Pancreas (tissue), 10 donors: ENCODE results near the gene ARMC6. TPM values are rescaled to one million over a fixed set of nuclear protein-coding genes. Genes with fewer than 3 reads are reported as not detected.

Experiments used
- ATAC-seq, 4 donors: fragments of 200-7000 bp; cut with Tn5 transposase; one replicate each; pipeline versions ENCODE4 v1.8.0 to v1.9.1; 2020; ENCODE audit warnings: mild to moderate bottlenecking in 4 of 4, moderate library complexity in 4 of 4
- DNase-seq, 6 donors: peaks; one replicate each; pipeline ENCODE4 v3.0.0-alpha.2; 2020
- FAIRE-seq: peaks from 2 replicates; lab custom pipeline; 2012; peaks lifted over from hg19 to GRCh38; lab: Jason Lieb, UNC
- H3K27ac ChIP-seq, 4 donors: fragments of 200-600 bp; sonication (generic); 1 replicate in 3 of 4; 2 replicates in 1 of 4; pipeline versions ENCODE4 v1.5.0 to v1.8.0; 2020
- H3K27me3 ChIP-seq, 4 donors: fragments of 200-600 bp; one replicate each; pipeline ENCODE4 v1.8.0; 2021
- H3K36me3 ChIP-seq, 3 donors: fragments of 200-600 bp; sonication (generic) in 1 of 3; one replicate each; pipeline versions ENCODE4 v1.5.0 to v1.8.0; 2020 to 2021
- H3K4me1 ChIP-seq, 3 donors: fragments of 200-600 bp; one replicate each; pipeline ENCODE4 v1.8.0; 2021
- H3K4me3 ChIP-seq, 4 donors: fragments of 200-600 bp; sonication (generic) in 2 of 4; one replicate each; pipeline versions ENCODE4 v1.5.0 to v1.8.0; 2020 to 2021
- H3K9me3 ChIP-seq, 4 donors: fragments of 200-600 bp; one replicate each; pipeline ENCODE4 v1.8.0; 2021
- WGBS, 2 donors: extraction: QIAGEN DNeasy Blood & Tissue Kit; methylation state at CpG; one replicate each; pipeline ENCODE4 v1.1.7; 2013; 5-methylcytosine and 5-hydroxymethylcytosine counted together
- intact Hi-C, 3 donors: fragments of 100-400 bp; cut with DNase I; formaldehyde crosslinking; loops; one replicate each; pipeline versions ENCODE4 v1.11.1 to v1.14.2; 2022
- polyA plus RNA-seq, 2 donors: library from polyadenylated mRNA; stranded (reverse); fragments of 200-250 nt; gene quantifications; one replicate each; pipeline ENCODE4 v1.2.3, GENCODE V29; 2013
- total RNA-seq, 6 donors: library from RNA; stranded (reverse); fragmentation: NEBNext Ultra II Directional in 4 of 6; extraction: Animal tissue kit (Norgen Biotek cat#: 25700) in 4 of 6; gene quantifications; one replicate each; pipeline versions ENCODE4 v1.2.1 to v1.2.4, GENCODE V29; 2021 to 2023
- TF ChIP-seq, protein P1 (sequence below), 4 donors: fragments of 200-600 bp; sonication (generic) in 3 of 4; IDR thresholded peaks; one replicate each; pipeline versions ENCODE4 v1.5.0 to v1.8.0; 2021; ENCODE audit warnings: antibody characterized with exemption in 4 of 4
- donor health status: healthy with polysubstance abuse.
- donor health status: DM: no; HTN: no; CAD: no; lungs with moderate emphysema.
- donor health status: DM: no; HTN: no; CAD: no.
- donor health status: control.
- donor health status: control.
- donor health status: Bipolar disorder and iron deficiency.
- donor health status: DM: yes; HTN: yes; CAD: no.
- donor health status: DM: no; HTN: no; CAD: no.
- donor health status: DM: no; HTN: no; CAD: no.
- donor health status: DM: yes; HTN: yes; CAD: no.

ARMC6 gene
- total and polyA plus RNA-seq, 8 donors = 3.1 to 18.3 (median 7.9) TPM

DNA sequence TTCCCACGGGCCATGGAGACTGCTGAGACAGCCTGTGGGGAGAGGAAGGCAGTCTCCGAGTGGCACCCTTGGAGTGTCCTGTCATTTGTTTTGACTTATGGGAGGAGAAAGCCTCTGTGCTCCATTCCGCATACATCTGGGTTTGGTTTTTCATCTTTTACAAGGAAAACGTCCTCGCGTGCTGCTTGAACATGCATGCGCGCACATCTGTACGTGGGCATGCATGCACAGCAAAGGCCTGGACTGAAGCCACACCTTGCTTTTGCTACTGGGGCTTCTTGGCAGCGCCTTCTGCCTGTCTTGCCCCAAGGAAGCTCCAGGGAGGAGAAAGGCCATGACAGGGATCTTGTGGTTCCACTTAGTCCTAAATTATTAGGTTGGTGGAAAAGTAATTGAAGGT, 44.1 kb upstream of the ARMC6 start:
- intact Hi-C loops = loop anchor here in 1 of 3 donors (10.0 kb wide), 2 partner anchors 95 to 535 kb away; partner anchors contain the start of gene CERS1

DNA sequence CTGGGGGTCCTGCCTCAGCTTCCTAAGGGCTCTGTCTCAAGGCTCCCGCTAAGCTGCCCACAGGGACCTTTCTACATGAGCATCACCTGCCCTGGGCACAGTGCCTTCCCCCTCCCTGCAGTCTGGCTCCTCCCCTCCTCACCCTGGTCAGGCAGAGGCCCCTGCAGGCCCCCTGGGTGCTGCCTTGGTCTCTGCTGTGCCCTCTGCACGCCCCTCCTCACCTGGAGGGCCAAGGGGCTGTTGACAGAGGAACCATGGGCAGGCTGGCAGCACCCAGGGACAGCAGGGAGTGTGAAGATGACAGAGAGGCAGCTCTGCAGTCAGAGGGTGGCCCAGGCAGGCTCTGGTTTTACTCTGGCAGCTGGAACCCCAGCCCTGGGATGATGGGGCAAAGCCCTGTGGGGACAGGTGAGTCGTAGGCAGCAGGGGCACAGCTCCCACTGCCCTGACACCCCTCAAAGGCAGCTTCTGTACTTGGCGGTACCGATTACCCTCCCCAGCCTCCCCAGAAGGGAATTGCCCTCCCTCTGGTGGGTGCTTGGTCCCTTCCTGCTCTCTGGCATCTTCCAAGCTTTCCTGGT, 43.2 kb upstream of the ARMC6 start:
- TF ChIP-seq, protein P1, sequence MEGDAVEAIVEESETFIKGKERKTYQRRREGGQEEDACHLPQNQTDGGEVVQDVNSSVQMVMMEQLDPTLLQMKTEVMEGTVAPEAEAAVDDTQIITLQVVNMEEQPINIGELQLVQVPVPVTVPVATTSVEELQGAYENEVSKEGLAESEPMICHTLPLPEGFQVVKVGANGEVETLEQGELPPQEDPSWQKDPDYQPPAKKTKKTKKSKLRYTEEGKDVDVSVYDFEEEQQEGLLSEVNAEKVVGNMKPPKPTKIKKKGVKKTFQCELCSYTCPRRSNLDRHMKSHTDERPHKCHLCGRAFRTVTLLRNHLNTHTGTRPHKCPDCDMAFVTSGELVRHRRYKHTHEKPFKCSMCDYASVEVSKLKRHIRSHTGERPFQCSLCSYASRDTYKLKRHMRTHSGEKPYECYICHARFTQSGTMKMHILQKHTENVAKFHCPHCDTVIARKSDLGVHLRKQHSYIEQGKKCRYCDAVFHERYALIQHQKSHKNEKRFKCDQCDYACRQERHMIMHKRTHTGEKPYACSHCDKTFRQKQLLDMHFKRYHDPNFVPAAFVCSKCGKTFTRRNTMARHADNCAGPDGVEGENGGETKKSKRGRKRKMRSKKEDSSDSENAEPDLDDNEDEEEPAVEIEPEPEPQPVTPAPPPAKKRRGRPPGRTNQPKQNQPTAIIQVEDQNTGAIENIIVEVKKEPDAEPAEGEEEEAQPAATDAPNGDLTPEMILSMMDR (IDR thresholded peaks at IDR 0.05) = no peak

More for the DNA sequence above, 44.1 kb upstream of the ARMC6 start:
- FAIRE-seq = no peak
- no peaks in the 10 kb centered on the region for H3K4me1 ChIP-seq
- no peak for DNase-seq
- H3K27ac ChIP-seq = no peak overlapping the region
- H3K27me3 ChIP-seq = no peaks in the 10 kb centered on the region
- TF ChIP-seq, protein P1 (IDR thresholded peaks at IDR 0.05) = no peak
- no peak for ATAC-seq
- H3K4me3 ChIP-seq = no peak overlapping the region
- 71 to 76% methylated on average over 10 of the region's 10 CpGs for WGBS, 2 donors
- H3K9me3 ChIP-seq = no peaks in the 10 kb centered on the region
- H3K36me3 ChIP-seq = peaks cover 0 to 7% (median 0%) of the 10 kb centered on the region in 3 donors

DNA sequence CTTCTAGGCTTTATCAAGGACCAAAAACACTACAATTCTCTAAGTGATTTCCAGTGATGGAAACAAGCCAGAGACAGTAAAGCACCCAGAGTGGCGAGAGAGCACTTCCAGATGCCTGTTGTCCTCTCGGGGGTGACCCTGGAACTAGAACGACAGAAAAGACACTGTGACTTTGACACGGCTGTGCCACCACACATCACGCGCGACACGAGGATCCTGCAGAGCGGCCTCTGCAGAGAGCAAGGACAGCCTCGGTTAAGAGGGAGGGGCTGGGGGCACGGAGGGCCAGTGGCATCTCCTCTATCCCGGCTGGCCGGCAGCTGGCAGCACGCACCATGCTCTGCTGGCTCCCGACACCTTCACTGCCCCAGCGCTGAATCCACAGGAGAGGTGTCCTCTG, 42.4 kb upstream of the ARMC6 start:
- WGBS, 2 donors = 84 to 87% methylated on average over 16 of the region's 16 CpGs
- DNase-seq (no peak), FAIRE-seq (no peak), ATAC-seq (no peak)
- Histone ChIP-seq H3K27ac (no peak overlapping the region), H3K4me1 (no peaks in the 10 kb centered on the region), H3K36me3 (peaks cover 0 to 7% (median 0%) of the 10 kb centered on the region in 3 donors), H3K4me3 (no peak overlapping the region), H3K9me3 (no peaks in the 10 kb centered on the region), H3K27me3 (no peaks in the 10 kb centered on the region)
- intact Hi-C loops = no loop called here
- TF ChIP-seq, protein P1 (IDR thresholded peaks at IDR 0.05) = no peak

More for the DNA sequence above, 43.2 kb upstream of the ARMC6 start:
- no peak overlapping the region for H3K27ac ChIP-seq
- no peaks in the 10 kb centered on the region for H3K4me1 ChIP-seq
- peaks cover 0 to 7% (median 0%) of the 10 kb centered on the region in 3 donors for H3K36me3 ChIP-seq
- no peak for DNase-seq
- no peaks in the 10 kb centered on the region for H3K9me3 ChIP-seq
- intact Hi-C loops = no loop called here
- 83 to 88% methylated on average over 4 to 5 of the region's 5 CpGs for WGBS, 2 donors
- no peak overlapping the region for H3K4me3 ChIP-seq
- ATAC-seq = no peak
- no peaks in the 10 kb centered on the region for H3K27me3 ChIP-seq
- FAIRE-seq = no peak

DNA sequence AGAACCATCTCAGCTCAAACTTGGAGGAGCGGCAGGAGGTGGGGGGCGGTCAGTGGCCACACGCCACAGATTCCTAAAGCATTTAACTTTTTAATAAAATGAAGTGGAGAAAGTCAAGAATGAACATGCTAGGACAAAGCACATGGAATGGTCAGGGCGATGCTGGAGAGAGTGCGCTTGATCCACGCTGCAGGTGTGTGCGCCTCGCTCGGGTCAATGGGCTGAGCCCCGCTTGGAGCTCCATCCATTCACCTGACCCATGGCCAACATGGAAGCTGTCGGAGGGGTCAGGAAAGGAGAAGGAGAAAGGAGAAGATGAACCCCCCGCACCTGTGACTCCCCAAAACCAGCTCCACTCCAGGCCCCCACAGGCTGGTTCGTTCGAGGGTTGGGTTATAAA, 41.9 kb upstream of the ARMC6 start:
- TF ChIP-seq, protein P1 (IDR thresholded peaks at IDR 0.05) = no peak
- ATAC-seq = no peak
- no peaks in the 10 kb centered on the region for H3K4me1 ChIP-seq
- H3K9me3 ChIP-seq = no peaks in the 10 kb centered on the region
- H3K27me3 ChIP-seq = no peaks in the 10 kb centered on the region
- no peak overlapping the region for H3K4me3 ChIP-seq
- peaks cover 0 to 7% (median 0%) of the 10 kb centered on the region in 3 donors for H3K36me3 ChIP-seq
- WGBS, 2 donors = 92 to 94% methylated on average over 14 of the region's 14 CpGs
- H3K27ac ChIP-seq = no peak overlapping the region
- FAIRE-seq = no peak
- intact Hi-C loops = no loop called here
- no peak for DNase-seq

DNA sequence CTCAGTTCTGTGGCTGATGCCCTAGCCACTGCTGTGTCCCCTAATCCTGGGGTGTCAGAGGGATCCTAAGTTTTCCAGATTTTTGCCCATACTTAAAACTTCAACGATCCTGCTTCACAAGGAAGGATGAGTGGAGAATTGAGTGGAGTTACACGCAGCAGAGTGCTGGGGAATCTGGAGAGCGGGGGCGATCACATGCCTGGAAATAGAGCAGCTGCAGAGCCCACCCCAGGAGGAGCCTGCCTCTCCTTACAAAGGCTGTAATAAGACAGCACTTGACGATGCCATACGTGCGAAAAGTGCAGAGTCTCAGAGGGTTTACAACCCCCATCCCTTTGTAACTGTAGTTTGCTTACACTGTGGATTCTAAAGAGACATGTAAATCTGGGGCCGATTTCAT, 40.7 kb upstream of the ARMC6 start:
- Histone ChIP-seq H3K36me3 (peaks cover 0 to 7% (median 0%) of the 10 kb centered on the region in 3 donors), H3K4me1 (no peaks in the 10 kb centered on the region), H3K9me3 (no peaks in the 10 kb centered on the region), H3K27me3 (no peaks in the 10 kb centered on the region), H3K27ac (no peak overlapping the region), H3K4me3 (no peak overlapping the region)
- FAIRE-seq (no peak), ATAC-seq (no peak), DNase-seq (no peak)
- WGBS, 2 donors = 87 to 92% methylated on average over 8 of the region's 8 CpGs
- TF ChIP-seq, protein P1 (IDR thresholded peaks at IDR 0.05) = no peak
- intact Hi-C loops = no loop called here
